Psoas muscle (tissue), 8 donors: ENCODE results near the gene LYPD4. TPM values are rescaled to one million over a fixed set of nuclear protein-coding genes. Genes with fewer than 3 reads are reported as not detected.
"Not testable (repeated sequence)": the region's sequence is repeated elsewhere in the genome, so short reads cannot be mapped to it uniquely, and the experiment has no call there.

Source experiments
- ATAC-seq, 4 donors: fragments of 200-7000 bp; cut with Tn5 transposase; one replicate each; pipeline ENCODE4 v1.9.1; 2020; ENCODE audit warnings: moderate library complexity in 3 of 4, mild to moderate bottlenecking in 2 of 4
- DNase-seq, 2 donors: peaks; one replicate each; pipeline ENCODE4 v3.0.0-alpha.2; 2020
- H3K27ac ChIP-seq: fragments of 200-600 bp; one replicate; pipeline ENCODE4 v1.8.0; 2022
- H3K27me3 ChIP-seq, 3 donors: fragments of 200-600 bp in 1 of 3; one replicate each; pipeline versions ENCODE4 v1.6.1 to v1.8.0; 2013 to 2022; ENCODE audit warnings: low read length in 2 of 3, mild to moderate bottlenecking in 2 of 3, moderate library complexity in 1 of 3; ENCODE audit not compliant: insufficient read depth in 3 of 3
- H3K36me3 ChIP-seq, 2 donors: fragments of 200-600 bp in 1 of 2; one replicate each; pipeline versions ENCODE4 v1.6.1 to v1.8.0; 2013 to 2022; ENCODE audit warnings: low read depth in 1 of 2, mild to moderate bottlenecking in 1 of 2, moderate library complexity in 1 of 2; ENCODE audit not compliant: insufficient read depth in 1 of 2
- H3K4me1 ChIP-seq: fragments of 200-600 bp; one replicate; pipeline ENCODE4 v1.8.0; 2022
- H3K4me3 ChIP-seq: fragments of 200-600 bp; one replicate; pipeline ENCODE4 v1.8.0; 2022; ENCODE audit warnings: mild to moderate bottlenecking
- H3K9me3 ChIP-seq: fragments of 200-600 bp; one replicate; pipeline ENCODE4 v1.8.0; 2022
- WGBS, 3 donors: extraction: QIAGEN DNeasy Blood & Tissue Kit; methylation state at CpG; one replicate each; pipeline versions ENCODE4 v1.1.6 to v1.1.7; 2013; 5-methylcytosine and 5-hydroxymethylcytosine counted together
- intact Hi-C, 2 donors: fragments of 100-400 bp; cut with DNase I; formaldehyde crosslinking; loops; one replicate each; pipeline versions ENCODE4 v1.11.0 to v1.14.2; 2022
- polyA plus RNA-seq, 3 donors: library from polyadenylated mRNA; stranded (reverse); fragments of 200-250 nt; gene quantifications; one replicate each; pipeline ENCODE4 v1.2.3, GENCODE V29; 2013
- total RNA-seq, 4 donors: library from RNA; stranded (reverse); fragmentation: NEBNext Ultra II Directional in 2 of 4; extraction: Animal tissue kit (Norgen Biotek cat#: 25700) in 2 of 4; gene quantifications; one replicate each; pipeline versions ENCODE4 v1.2.1 to v1.2.4, GENCODE V29; 2021 to 2023
- TF ChIP-seq, protein P1 (sequence below): fragments of 200-600 bp; IDR thresholded peaks from one replicate; pipeline ENCODE4 v1.8.0; 2022; ENCODE audit warnings: antibody characterized with exemption
- donor health status: healthy with polysubstance abuse.
- donor health status: DM: no; HTN: no; CAD: no; lungs with moderate emphysema.
- donor health status: Bipolar disorder and iron deficiency.
- donor health status: healthy.
- donor health status: DM: yes; HTN: yes; CAD: no.
- donor health status: DM: no; HTN: no; CAD: no.
- donor health status: DM: no; HTN: no; CAD: no.
- donor health status: DM: yes; HTN: yes; CAD: no.

The LYPD4 gene
- total and polyA plus RNA-seq, 7 donors, result not detected

DNA sequence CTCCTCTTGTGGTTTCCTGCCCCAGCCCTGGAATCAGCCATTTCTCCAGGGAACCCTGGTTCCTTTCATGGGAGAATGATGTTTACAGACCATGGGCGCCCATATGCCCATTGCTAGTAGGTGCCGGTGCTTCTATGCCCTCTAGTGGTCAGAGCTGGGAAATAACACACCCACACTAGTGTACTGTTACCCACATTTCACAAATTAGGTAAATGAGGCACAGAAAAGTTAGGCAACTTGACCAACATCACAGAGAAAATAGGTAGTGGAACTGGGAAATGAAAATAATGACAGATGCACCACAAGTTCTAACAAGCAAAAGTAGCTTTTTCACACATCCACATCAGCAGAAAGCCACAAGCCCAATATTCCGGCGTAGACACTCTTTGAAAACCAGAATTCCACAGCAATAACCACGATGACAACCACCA lies 49.4 kb downstream of the LYPD4 start:
- Histone ChIP-seq H3K27ac (no peak overlapping the region), H3K36me3 (no peaks in the 10 kb centered on the region), H3K4me1 (no peaks in the 10 kb centered on the region), H3K4me3 (no peak overlapping the region), H3K27me3 (peaks cover 0 to 9% (median 0%) of the 10 kb centered on the region in 3 donors), H3K9me3 (no peaks in the 10 kb centered on the region)
- 42 to 44% (median 43%) methylated on average over 5 of the region's 5 CpGs for WGBS, 3 donors
- DNase-seq (no peak), ATAC-seq (peak in 2 of 4 donors; percentile 49 to 61)
- intact Hi-C loops, result no loop called here
- TF ChIP-seq, protein P1, sequence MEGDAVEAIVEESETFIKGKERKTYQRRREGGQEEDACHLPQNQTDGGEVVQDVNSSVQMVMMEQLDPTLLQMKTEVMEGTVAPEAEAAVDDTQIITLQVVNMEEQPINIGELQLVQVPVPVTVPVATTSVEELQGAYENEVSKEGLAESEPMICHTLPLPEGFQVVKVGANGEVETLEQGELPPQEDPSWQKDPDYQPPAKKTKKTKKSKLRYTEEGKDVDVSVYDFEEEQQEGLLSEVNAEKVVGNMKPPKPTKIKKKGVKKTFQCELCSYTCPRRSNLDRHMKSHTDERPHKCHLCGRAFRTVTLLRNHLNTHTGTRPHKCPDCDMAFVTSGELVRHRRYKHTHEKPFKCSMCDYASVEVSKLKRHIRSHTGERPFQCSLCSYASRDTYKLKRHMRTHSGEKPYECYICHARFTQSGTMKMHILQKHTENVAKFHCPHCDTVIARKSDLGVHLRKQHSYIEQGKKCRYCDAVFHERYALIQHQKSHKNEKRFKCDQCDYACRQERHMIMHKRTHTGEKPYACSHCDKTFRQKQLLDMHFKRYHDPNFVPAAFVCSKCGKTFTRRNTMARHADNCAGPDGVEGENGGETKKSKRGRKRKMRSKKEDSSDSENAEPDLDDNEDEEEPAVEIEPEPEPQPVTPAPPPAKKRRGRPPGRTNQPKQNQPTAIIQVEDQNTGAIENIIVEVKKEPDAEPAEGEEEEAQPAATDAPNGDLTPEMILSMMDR, result peak; percentile 50

DNA sequence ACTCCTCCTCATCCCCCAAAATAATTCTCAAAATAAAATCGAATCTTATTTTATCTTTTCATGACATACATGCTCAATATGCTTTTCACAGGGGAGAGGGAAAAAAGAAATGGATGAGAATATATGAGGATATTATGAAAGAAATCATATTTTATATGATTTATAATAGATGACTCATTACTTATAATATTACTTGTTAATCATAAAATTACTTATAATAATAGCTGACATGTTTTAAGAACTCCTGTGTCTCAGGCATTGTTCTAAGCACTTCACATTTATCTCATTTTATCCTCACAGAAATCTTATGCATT lies 51.1 kb downstream of the LYPD4 start:
- DNase-seq (no peak), ATAC-seq (no peak)
- Histone ChIP-seq H3K4me3 (no peak overlapping the region), H3K36me3 (no peaks in the 10 kb centered on the region), H3K27me3 (peaks cover 0 to 9% (median 0%) of the 10 kb centered on the region in 3 donors), H3K4me1 (no peaks in the 10 kb centered on the region), H3K27ac (no peak overlapping the region), H3K9me3 (no peaks in the 10 kb centered on the region)
- WGBS, 3 donors, result 0 to 2% (median 0%) methylated on average over 1 of the region's 1 CpG
- intact Hi-C loops, result no loop called here
- TF ChIP-seq, protein P1, result no peak

DNA sequence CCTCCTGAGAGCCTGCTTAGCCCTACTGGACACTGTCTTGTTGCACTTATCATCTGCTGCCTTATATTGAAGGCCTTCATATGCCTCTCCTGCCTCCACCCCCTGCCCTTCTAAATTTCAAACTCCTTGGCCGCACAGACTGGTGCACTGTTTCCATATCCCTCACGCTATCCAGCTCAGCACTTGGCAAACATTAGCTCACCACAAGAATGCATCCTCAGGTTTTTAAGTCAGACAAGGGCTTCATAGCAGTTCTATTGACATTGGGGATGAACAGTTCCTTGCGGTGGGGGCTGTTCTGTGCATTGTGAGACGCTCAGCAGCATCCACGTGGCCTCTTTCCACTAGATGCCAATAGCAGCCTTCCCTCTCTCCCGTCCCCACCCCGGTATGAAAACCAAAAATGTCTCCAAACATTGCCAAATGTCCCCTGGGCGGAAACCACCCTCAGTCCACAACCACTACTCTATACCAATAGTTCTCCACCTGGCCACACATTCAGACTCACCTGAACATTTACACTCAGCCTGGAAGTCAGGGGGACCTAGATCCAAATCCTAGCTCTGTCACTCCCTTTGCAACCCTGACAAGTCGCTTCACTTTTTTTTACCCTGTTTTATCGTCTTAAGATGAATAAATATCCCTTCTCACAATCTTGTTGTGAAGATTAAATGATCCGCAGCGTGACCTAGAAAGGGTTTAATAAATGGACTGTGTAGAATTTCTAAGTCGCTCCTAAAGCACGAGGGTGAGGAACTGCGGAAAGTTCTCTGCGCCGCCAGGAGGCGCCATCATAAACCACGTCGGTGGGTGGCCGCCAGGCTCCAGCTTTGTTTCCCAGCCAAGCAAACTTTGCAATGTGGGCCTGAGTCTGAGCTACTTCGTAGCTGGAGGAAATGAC lies 51.7 kb downstream of the LYPD4 start:
- DNase-seq (peak; percentile 28 to 58), ATAC-seq (no peak)
- Histone ChIP-seq H3K27ac (no peak overlapping the region), H3K9me3 (no peaks in the 10 kb centered on the region), H3K36me3 (no peaks in the 10 kb centered on the region), H3K27me3 (peaks cover 0 to 9% (median 0%) of the 10 kb centered on the region in 3 donors), H3K4me1 (no peaks in the 10 kb centered on the region), H3K4me3 (no peak overlapping the region)
- 23 to 26% (median 25%) methylated on average over 22 of the region's 22 CpGs for WGBS, 3 donors
- TF ChIP-seq, protein P1, result peak; percentile 20
- intact Hi-C loops, result no loop called here

DNA sequence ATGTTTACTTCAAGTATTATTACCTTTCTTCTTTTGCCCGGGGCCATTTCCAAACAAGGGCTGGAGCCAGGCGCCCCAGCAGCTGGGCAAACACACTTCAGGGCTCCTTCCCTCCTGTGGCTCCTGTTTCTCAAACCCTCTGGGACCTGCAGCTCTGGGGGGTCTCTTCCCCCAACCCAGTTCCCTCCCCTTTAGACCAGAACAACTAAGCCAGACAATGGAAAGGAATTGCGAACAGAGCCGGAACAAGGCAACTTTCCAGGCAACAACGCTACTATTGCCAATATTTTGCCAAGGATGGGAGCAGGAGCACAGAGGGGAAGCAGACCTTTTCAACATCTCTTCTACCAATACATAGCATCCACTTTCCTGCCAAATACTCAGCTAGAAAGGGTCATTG lies 55.4 kb downstream of the LYPD4 start:
- H3K36me3 ChIP-seq, H3K4me1 ChIP-seq, H3K27ac ChIP-seq, DNase-seq, H3K9me3 ChIP-seq, intact Hi-C loops, H3K4me3 ChIP-seq, ATAC-seq: not testable (repeated sequence)
- WGBS, 3 donors, result 69 to 85% (median 72%) methylated on average over 3 of the region's 5 CpGs
- peaks cover 0 to 31% (median 0%) of the 10 kb centered on the region in 3 donors for H3K27me3 ChIP-seq

DNA sequence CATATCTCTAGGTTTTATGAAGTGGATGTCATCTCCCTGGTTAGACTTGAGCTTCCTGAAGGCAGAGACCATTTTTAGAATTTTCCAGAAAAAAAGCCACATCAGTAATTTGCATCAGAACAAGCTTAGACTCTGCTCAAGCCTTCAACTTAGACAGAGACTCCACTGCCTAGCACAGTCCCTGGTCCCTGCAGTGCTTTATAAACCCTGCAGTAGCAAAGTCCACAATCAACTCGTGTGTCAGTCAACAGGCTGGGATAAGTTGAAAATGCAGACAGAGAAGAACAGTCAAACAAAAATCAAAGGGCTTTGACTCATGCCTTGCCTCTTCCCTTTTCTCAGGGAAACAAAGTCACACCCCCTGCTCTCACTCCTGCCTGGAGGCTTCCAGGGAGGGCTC lies 56.0 kb downstream of the LYPD4 start:
- H3K4me3 ChIP-seq, H3K27ac ChIP-seq, H3K9me3 ChIP-seq, H3K4me1 ChIP-seq, H3K36me3 ChIP-seq, ATAC-seq, DNase-seq, intact Hi-C loops: not testable (repeated sequence)
- WGBS, 3 donors, result no CpG with 5 or more reads among the region's 1 CpG
- peaks cover 0 to 34% (median 0%) of the 10 kb centered on the region in 3 donors for H3K27me3 ChIP-seq

Other genes starting within 250 kb of the LYPD4 start
- under 1 TPM in 2 of 4 donors, not detected in 2; 0.17 to 0.73 TPM for gene CEACAM4, start 217.6 kb downstream of the LYPD4 start, total RNA-seq
- gene CEACAM4, start 217.6 kb downstream of the LYPD4 start, polyA plus RNA-seq, result under 1 TPM in 1 of 3 donors, not detected in 2; 0.03 TPM
- under 1 TPM in 2 of 4 donors, not detected in 2; 0.15 to 0.32 TPM for gene CEACAM7, start 156.4 kb downstream of the LYPD4 start, total RNA-seq
- gene CEACAM7, start 156.4 kb downstream of the LYPD4 start, polyA plus RNA-seq, result under 1 TPM in 1 of 3 donors, not detected in 2; 0.01 TPM
- gene CEACAM5, start 136.1 kb downstream of the LYPD4 start, total RNA-seq, result under 1 TPM in 2 of 4 donors, not detected in 2; 0.69 TPM
- under 1 TPM in 1 of 3 donors, not detected in 2; 0.04 TPM for gene CEACAM5, start 136.1 kb downstream of the LYPD4 start, polyA plus RNA-seq
- under 1 TPM in 2 of 4 donors, not detected in 2; 0.17 to 0.27 TPM for gene CEACAM6, start 89.2 kb downstream of the LYPD4 start, total RNA-seq
- under 1 TPM in 2 of 3 donors, not detected in 1; 0.03 TPM for gene CEACAM6, start 89.2 kb downstream of the LYPD4 start, polyA plus RNA-seq
- gene CEACAM3, start 48.1 kb downstream of the LYPD4 start, total RNA-seq, result under 1 TPM in 1 of 4 donors, not detected in 3; 0.59 TPM
- under 1 TPM in 2 of 3 donors, not detected in 1; 0.01 to 0.05 TPM for gene CEACAM3, start 48.1 kb downstream of the LYPD4 start, polyA plus RNA-seq
- gene DMRTC2, start 359 bp upstream of the LYPD4 start, total RNA-seq, result not detected
- gene DMRTC2, start 359 bp upstream of the LYPD4 start, polyA plus RNA-seq, result not detected
- 100 to 1,000 TPM; 593 to 962 (median 730) TPM for gene RPS19, start 15.6 kb upstream of the LYPD4 start, total RNA-seq
- 1,000 to 10,000 TPM; 1,218 to 2,236 (median 1,284) TPM for gene RPS19, start 15.6 kb upstream of the LYPD4 start, polyA plus RNA-seq
- 1 to 10 TPM in 2 of 4 donors, under 1 TPM in 2; 0.30 to 1.4 (median 0.91) TPM for gene CD79A, start 32.6 kb upstream of the LYPD4 start, total RNA-seq
- gene CD79A, start 32.6 kb upstream of the LYPD4 start, polyA plus RNA-seq, result 1 to 10 TPM in 1 of 3 donors, under 1 TPM in 2; 0.30 to 1.3 (median 0.87) TPM
- gene ARHGEF1, start 38.5 kb upstream of the LYPD4 start, total RNA-seq, result 10 to 100 TPM; 15.8 to 22.2 (median 21.3) TPM
- gene ARHGEF1, start 38.5 kb upstream of the LYPD4 start, polyA plus RNA-seq, result 10 to 100 TPM; 20.4 to 28.0 (median 20.7) TPM
- not detected for gene ERFL, start 83.8 kb upstream of the LYPD4 start, total RNA-seq
- gene ERFL, start 83.8 kb upstream of the LYPD4 start, polyA plus RNA-seq, result under 1 TPM in 1 of 3 donors, not detected in 2; 0.03 TPM
- gene RABAC1, start 114.6 kb upstream of the LYPD4 start, total RNA-seq, result 10 to 100 TPM; 48.9 to 65.3 (median 55.9) TPM
- gene RABAC1, start 114.6 kb upstream of the LYPD4 start, polyA plus RNA-seq, result 100 to 1,000 TPM in 2 of 3 donors, 10 to 100 TPM in 1; 97.6 to 131 (median 102) TPM
- gene ATP1A3, start 149.5 kb upstream of the LYPD4 start, total RNA-seq, result under 1 TPM in 2 of 4 donors, not detected in 2; 0.15 to 0.24 TPM
- under 1 TPM in 2 of 3 donors, not detected in 1; 0.12 to 0.17 TPM for gene ATP1A3, start 149.5 kb upstream of the LYPD4 start, polyA plus RNA-seq
- under 1 TPM; 0.42 to 0.88 (median 0.54) TPM for gene GRIK5, start 225.5 kb upstream of the LYPD4 start, total RNA-seq
- gene GRIK5, start 225.5 kb upstream of the LYPD4 start, polyA plus RNA-seq, result under 1 TPM; 0.26 to 0.45 (median 0.29) TPM
- 10 to 100 TPM in 2 of 4 donors, 1 to 10 TPM in 2; 8.7 to 11.2 (median 9.8) TPM for gene ZNF574, start 231.5 kb upstream of the LYPD4 start, total RNA-seq
- 1 to 10 TPM; 6.4 to 8.4 (median 6.9) TPM for gene ZNF574, start 231.5 kb upstream of the LYPD4 start, polyA plus RNA-seq